ENCODE data around the gene NLRX1.
"Not testable (repeated sequence)": the region's sequence is repeated elsewhere in the genome, so short reads cannot be mapped to it uniquely, and the experiment has no call there.

NLRX1 gene

GRCh38 chr11:119187123-119187892 lies 18.8 kb downstream of the NLRX1 start:
- no peak for DNase-seq (ENCODE audit: low spot score)

GRCh38 chr11:119188067-119188466 lies 19.5 kb downstream of the NLRX1 start:
- DNase-seq (ENCODE audit: low spot score): no peak

- DNase-seq (ENCODE audit: low spot score): no peak
Measured at GRCh38 chr11:119188887-119189286, 20.4 kb downstream of the NLRX1 start.

GRCh38 chr11:119189393-119189792 lies 20.9 kb downstream of the NLRX1 start:
- DNase-seq (ENCODE audit: low spot score): no peak

- no peak for DNase-seq (ENCODE audit: low spot score)
Measured at GRCh38 chr11:119190531-119190930, 22.0 kb downstream of the NLRX1 start.

GRCh38 chr11:119191265-119191664 lies 22.7 kb downstream of the NLRX1 start:
- DNase-seq (ENCODE audit: low spot score): not testable (repeated sequence)

GRCh38 chr11:119192111-119192510 lies 23.6 kb downstream of the NLRX1 start:
- DNase-seq (ENCODE audit: low spot score): no peak

- no peak for DNase-seq (ENCODE audit: low spot score)
Measured at GRCh38 chr11:119193001-119193400, 24.5 kb downstream of the NLRX1 start.

GRCh38 chr11:119193626-119194025 lies 25.1 kb downstream of the NLRX1 start:
- DNase-seq (ENCODE audit: low spot score): no peak

- DNase-seq (ENCODE audit: low spot score): no peak
Measured at GRCh38 chr11:119194811-119195440, 26.4 kb downstream of the NLRX1 start.

GRCh38 chr11:119195680-119196079 lies 27.2 kb downstream of the NLRX1 start:
- no peak for DNase-seq (ENCODE audit: low spot score)

GRCh38 chr11:119196833-119197483 lies 28.4 kb downstream of the NLRX1 start:
- DNase-seq (ENCODE audit: low spot score): peak; percentile 58

GRCh38 chr11:119198925-119199324 lies 30.4 kb downstream of the NLRX1 start:
- DNase-seq (ENCODE audit: low spot score): no peak

- DNase-seq (ENCODE audit: low spot score): not testable (repeated sequence)
Measured at GRCh38 chr11:119201236-119201635, 32.7 kb downstream of the NLRX1 start.

GRCh38 chr11:119202554-119202953 lies 34.0 kb downstream of the NLRX1 start:
- no peak for DNase-seq (ENCODE audit: low spot score)

GRCh38 chr11:119204066-119204465 lies 35.5 kb downstream of the NLRX1 start:
- DNase-seq (ENCODE audit: low spot score): no peak

- DNase-seq (ENCODE audit: low spot score): peak; percentile 26
Measured at GRCh38 chr11:119205080-119205479, 36.6 kb downstream of the NLRX1 start.

GRCh38 chr11:119205574-119206510 lies 37.3 kb downstream of the NLRX1 start, which contains the start of gene CBL:
Gene CBL, plus strand, starts transcription at chr11:119206339. Its CDS starts 79 bp downstream, at chr11:119206418.
- DNase-seq (ENCODE audit: low spot score): peak; percentile 94

GRCh38 chr11:119206511-119207414 lies 38.2 kb downstream of the NLRX1 start:
- DNase-seq (ENCODE audit: low spot score): peak; percentile 16

GRCh38 chr11:119207415-119207960 lies 39.0 kb downstream of the NLRX1 start:
- DNase-seq (ENCODE audit: low spot score): no peak

Data from putamen (tissue), 1 donor.